Measurements from ENCODE around the gene SCYGR7. TPM values are rescaled to one million over a fixed set of nuclear protein-coding genes. Genes with fewer than 3 reads are reported as not detected.

Gene SCYGR7
- total and polyA plus RNA-seq, 2 of the 13 experiments (the other 11 are each of a cell fraction or from before 2014, with no cell fraction given) = not detected

- TF ChIP-seq ZBTB40 (IDR thresholded peaks at IDR 0.05) = no peak
- TF ChIP-seq ZBTB40 (CRISPR knock-in tag; IDR thresholded peaks at IDR 0.05) = peak; percentile 38; the same call in 1 of the 2 replicates
- TF ChIP-seq HDAC2 (CRISPR knock-in tag; IDR thresholded peaks at IDR 0.05) = peak; percentile 48; the same call in 1 of the 2 replicates
- no peak for TF ChIP-seq ZNF343 (CRISPR knock-in tag; IDR thresholded peaks at IDR 0.05)
- 0 out of 2 replicates have a peak, but pooled peaks have one; percentile 54 for TF ChIP-seq ARID2 (CRISPR knock-in tag; IDR thresholded peaks at IDR 0.05; ENCODE audit: borderline replicate concordance)
- no peak for TF ChIP-seq ZNF460 (CRISPR knock-in tag; IDR thresholded peaks at IDR 0.05; ENCODE audit: borderline replicate concordance)
- TF ChIP-seq SATB2 (CRISPR knock-in tag; IDR thresholded peaks at IDR 0.05) = no peak
- TF ChIP-seq GABPA (IDR thresholded peaks at IDR 0.05; ENCODE audit: low read depth, low read length) = no peak
- peak; percentile 9; the same call in 1 of the 2 replicates for TF ChIP-seq GABPA (CRISPR knock-in tag; IDR thresholded peaks at IDR 0.05; ENCODE audit: low read depth)
- no peak for TF ChIP-seq ZNF512 (CRISPR knock-in tag; IDR thresholded peaks at IDR 0.05)
- no peak for TF ChIP-seq TFDP1 (CRISPR knock-in tag; IDR thresholded peaks at IDR 0.05; ENCODE audit: borderline replicate concordance)
- no peak for TF ChIP-seq ESRRA (CRISPR knock-in tag; IDR thresholded peaks at IDR 0.05; ENCODE audit: low read depth)
- no peak for TF ChIP-seq NCOA2 (CRISPR knock-in tag; IDR thresholded peaks at IDR 0.05)
- no peak for TF ChIP-seq SNAI1 (CRISPR knock-in tag; IDR thresholded peaks at IDR 0.05; ENCODE audit: borderline replicate concordance)
- TF ChIP-seq ZNF839 (CRISPR knock-in tag; IDR thresholded peaks at IDR 0.05; ENCODE audit: borderline replicate concordance) = no peak
- TF ChIP-seq KLF12 (CRISPR knock-in tag; IDR thresholded peaks at IDR 0.05; ENCODE audit: borderline replicate concordance) = no peak
- TF ChIP-seq SMAD3 (CRISPR knock-in tag; IDR thresholded peaks at IDR 0.05) = no peak
- no peak for TF ChIP-seq KDM1A (CRISPR knock-in tag; IDR thresholded peaks at IDR 0.05)
- no peak for TF ChIP-seq RORA (CRISPR knock-in tag; IDR thresholded peaks at IDR 0.05)
- no peak for TF ChIP-seq SOX6 (IDR thresholded peaks at IDR 0.05)
- TF ChIP-seq SOX6 (CRISPR knock-in tag; IDR thresholded peaks at IDR 0.05) = peak; percentile 87
Observed at GRCh38 chr2:227772197-227772661, 44.1 kb downstream of the SCYGR7 start (continued).
